ENCODE measurements around the gene CCDC137.
"Not testable (repeated sequence)": the region's sequence is repeated elsewhere in the genome, so short reads cannot be mapped to it uniquely, and the experiment has no call there.

The CCDC137 gene

DNA sequence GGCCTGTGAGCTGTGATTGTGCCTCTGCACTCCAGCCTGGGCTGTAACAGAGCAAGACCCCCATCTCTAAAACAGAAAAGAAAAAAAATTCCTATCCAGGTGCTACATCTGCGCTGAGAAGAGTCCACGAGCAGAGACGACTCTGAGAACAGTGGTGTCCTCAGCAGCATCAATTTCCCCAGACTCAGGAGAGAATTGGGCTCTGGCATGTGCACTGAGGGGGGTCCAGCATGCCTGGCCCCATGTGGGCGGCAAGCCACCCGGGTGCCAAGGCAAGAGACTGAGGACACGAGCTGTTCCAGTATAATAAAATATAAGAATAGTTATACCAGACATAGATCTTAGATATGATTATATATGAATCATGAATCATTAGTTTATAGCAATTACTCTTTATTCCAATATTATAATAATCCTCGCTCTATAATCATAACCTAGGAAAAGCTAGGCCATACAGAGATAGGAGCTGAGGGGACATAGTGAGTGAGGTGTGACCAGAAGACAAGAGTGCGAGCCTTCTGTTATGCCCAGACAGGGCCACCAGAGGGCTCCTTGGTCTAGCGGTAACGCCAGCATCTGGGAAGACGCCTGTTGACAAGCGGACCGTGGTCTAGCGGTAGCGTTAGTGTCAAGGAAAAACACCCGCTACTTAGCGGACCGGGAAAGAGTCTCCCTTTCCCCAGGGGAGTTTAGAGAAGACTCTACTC is 9.1 kb downstream of the CCDC137 start:
- not testable (repeated sequence) for H3K4me3 ChIP-seq (ENCODE audit: low read depth, low read length); DNase-seq (ENCODE audit: low read depth)

DNA sequence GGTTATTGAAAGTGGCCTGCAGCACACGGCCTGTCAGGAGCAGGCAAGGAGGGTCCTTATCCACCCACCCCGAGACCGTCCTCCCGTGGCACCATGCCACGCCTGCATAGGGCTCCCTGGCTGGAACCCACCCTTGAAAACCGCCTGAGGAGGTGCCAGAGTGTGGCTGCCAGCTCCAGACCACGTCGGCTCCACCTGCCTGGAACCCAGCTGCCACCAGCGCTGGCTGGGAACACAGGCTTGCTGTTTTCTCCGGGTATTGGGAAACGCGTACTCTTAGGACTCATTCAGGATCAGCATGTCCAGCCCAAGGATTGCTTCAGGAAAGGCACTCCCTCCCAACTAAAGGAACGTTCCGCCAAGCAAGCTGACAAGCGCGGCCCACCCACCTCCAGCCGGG is 10.4 kb downstream of the CCDC137 start:
- DNase-seq (ENCODE audit: low read depth): no peak
- no peak overlapping the region for H3K4me3 ChIP-seq (ENCODE audit: low read depth, low read length)

DNA sequence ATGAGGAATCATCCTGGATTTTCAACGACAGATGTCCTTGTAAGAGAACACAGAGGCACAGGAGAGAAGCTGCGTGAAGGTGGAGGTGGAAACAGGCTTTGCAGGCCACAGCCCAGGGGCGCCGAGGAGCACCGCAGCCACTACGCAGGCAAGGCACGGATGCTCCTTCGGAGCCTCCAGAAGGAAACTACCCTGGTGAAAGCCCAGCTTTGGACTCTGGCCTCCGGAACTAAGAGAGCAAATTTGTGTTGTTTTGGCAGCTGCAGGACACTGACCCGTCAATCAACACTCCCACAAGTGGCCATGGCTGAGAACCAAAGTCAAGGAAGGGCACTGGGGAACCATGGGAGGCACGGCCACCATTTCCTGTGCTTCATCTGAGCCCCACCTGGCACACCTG is 13.6 kb downstream of the CCDC137 start:
- H3K4me3 ChIP-seq (ENCODE audit: low read depth, low read length): no peak overlapping the region
- DNase-seq (ENCODE audit: low read depth): no peak

DNA sequence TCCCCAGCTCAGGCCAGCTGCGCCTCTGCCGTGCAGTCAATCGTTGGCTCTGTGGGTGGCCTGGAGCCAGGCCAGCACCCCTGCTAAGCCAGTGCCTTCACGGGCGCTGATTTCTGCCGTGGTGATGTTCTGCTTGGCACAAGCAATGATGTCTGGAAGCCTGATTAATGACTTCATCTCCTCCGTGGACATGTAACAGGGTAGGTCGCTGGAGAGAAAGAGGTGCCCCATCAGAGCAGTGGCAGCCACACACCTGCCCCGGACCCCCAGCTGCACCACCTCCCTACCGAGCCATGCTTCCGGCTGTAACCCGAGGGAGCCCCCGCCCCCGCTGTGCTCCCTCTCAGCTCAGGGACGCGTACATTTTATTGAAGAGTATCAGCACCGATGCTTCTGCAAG is 15.1 kb downstream of the CCDC137 start:
- no peak for DNase-seq (ENCODE audit: low read depth)
- H3K4me3 ChIP-seq (ENCODE audit: low read depth, low read length): no peak overlapping the region

DNA sequence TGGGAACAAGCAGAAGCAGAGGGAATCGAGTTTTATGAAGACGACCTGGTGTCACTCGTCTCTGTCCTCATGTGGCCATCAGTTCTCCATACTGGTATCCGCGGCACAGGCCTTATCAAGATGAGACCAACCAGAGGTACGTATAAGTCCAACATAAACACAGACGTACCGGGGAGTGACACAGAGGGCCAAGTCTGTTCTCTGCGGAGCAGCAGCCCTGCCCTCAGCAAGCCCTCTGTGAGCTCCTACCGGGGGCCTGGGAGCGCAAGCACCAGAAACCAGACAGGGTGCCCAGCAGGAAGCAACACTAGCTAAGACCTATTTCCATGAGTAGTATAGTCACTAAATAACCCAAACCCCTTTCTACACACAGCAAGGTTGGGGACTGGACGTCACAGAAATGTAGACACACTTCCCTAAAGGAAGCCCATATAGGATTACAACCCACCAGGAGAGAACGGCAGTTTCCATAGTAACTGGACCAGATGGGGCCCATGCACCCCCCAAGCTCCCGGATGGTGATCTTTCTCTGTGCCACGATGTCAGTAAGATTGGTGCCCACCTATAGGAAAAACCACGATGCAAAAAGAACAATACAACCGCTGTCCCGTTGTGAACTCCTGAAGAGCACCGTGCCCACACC is 16.1 kb downstream of the CCDC137 start:
- DNase-seq (ENCODE audit: low read depth): no peak
- H3K4me3 ChIP-seq (ENCODE audit: low read depth, low read length): peak overlapping the region; percentile 97

DNA sequence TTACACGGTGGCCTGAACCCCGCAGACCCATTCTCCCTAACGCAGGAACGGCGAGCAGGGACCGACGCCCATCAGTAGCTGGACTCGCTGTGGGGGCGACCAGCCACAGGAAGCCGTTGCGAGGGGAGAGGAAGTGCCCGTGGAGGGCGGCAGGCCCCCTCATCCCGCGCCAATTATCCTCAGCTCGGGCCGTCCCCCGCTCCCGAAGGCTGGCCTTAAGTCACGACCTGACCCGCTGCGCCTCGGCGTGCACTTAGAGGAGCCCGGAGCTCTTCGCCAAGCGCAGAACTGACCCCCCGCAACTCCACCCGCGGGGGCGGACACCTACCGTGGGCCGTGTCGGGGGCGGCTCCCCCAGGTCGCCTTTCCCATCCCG is 16.7 kb downstream of the CCDC137 start:
- DNase-seq (ENCODE audit: low read depth): no peak
- peak overlapping the region; percentile 97 for H3K4me3 ChIP-seq (ENCODE audit: low read depth, low read length)

DNA sequence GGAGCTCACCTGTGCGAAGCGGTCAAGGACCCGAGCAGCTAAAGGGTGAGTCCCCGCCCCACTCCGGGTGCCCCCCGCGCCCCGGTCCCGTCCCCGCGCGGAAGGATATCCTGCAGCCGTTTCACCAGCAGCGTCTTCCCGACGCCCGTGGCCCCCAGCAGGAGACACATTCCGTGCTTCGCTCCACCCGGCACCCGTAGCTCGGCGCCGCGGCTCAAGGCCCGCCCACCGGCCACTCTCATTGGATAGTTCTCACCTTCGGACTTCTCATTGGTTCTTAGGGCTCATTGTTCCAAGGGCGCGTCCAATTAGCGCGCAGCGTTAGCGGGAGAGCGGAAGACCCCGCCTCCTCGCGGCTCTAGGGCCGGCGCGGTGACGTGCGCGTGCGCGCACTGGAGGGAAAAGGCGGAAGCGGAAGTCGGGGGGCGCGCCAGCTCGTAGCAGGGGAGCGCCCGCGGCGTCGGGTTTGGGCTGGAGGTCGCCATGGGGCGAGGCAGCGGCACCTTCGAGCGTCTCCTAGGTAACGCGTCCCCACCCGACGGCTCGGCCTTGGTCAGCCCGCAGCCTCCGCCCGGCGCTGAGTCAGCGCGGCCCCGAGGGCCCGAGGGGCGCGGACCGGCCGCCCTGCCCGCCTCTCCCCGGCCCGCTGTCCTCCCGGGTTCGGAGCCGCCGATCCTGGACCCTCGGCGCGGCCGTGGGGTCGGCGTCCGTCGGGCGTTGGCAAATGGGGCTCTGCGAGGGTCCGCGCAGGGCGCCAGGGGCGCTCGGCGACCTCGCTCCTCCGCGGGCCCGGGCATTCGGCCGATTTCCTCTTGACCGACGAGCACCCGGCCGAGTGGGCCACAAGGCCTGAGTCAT is 17.3 kb downstream of the CCDC137 start, which contains the start of the genes ARL16 and HGS:
Gene ARL16, minus strand, starts transcription at position 214 of the 858 bp plus-strand sequence. Its CDS starts 44 bp downstream, at position 170.
Gene HGS, plus strand, starts transcription at position 428 of the 858 bp plus-strand sequence. Its CDS starts 56 bp downstream, at position 484.
- peak within 1 kb of the TSS; percentile 97 for H3K4me3 ChIP-seq (ENCODE audit: low read depth, low read length)
- DNase-seq (ENCODE audit: low read depth): peak; percentile 97

DNA sequence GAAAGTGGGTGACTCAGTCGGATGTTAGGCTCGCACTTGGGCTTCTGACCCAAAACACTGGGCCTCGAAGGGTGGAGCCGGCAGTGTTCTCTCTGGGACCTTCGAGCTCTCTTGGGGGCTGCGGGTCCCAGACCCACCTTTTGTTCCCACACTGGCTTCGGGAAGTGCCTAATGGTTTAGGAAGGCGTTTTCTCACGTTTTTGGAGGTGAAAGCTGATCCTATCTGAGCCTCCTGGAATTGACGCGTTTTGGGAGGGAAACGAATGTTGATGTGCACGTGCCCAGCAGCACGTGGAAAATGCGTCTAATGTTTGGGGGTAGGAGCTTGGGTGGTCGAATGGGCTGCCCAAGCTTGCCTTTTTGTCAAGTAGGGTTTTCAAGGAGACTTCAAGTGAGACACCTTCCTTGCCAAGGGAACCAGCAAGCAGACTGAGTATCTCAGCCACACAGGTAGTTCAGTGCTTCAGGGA is 17.9 kb downstream of the CCDC137 start:
- DNase-seq (ENCODE audit: low read depth): peak; percentile 60
- H3K4me3 ChIP-seq (ENCODE audit: low read depth, low read length): peak overlapping the region; percentile 97

DNA sequence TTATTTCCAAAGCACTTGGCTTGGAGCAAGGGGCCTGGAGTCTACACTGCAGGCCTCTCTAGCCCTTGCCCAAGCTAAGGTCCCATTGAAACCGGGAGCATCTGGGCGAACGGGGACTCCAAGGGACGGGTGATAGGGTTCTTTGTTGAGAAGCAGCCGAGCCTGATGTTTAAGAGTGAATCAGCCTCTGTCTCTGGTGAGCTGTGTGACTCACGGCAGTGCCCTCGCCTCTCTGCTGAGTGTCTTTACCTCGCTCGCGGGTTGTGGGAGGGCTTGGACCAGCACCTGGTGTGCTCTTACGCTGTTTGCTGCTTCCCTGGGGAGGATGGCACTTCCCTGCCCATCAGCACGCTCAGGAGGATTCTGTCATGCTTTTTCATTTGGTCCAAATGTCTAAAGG is 18.6 kb downstream of the CCDC137 start:
- H3K4me3 ChIP-seq (ENCODE audit: low read depth, low read length): peak overlapping the region; percentile 97
- peak; percentile 36 for DNase-seq (ENCODE audit: low read depth)

DNA sequence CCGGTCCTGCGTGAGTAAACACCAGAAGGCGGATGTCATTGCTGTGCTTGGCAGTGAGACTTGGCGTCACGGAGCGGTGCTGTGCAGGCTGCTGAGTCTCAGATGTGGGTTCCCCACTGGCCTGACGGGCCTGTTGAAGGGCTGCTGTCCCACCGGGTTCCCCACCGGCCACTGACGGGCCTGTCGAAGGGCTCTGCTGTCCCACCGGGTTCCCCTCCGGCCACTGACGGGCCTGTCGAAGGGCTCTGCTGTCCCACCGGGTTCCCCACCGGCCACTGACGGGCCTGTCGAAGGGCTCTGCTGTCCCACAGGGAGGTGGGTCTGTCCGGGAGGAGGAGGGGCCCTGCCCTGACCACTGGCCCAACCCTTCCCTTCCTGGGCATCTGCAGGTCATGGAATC is 20.1 kb downstream of the CCDC137 start:
- H3K4me3 ChIP-seq (ENCODE audit: low read depth, low read length): no peak overlapping the region
- no peak for DNase-seq (ENCODE audit: low read depth)

DNA sequence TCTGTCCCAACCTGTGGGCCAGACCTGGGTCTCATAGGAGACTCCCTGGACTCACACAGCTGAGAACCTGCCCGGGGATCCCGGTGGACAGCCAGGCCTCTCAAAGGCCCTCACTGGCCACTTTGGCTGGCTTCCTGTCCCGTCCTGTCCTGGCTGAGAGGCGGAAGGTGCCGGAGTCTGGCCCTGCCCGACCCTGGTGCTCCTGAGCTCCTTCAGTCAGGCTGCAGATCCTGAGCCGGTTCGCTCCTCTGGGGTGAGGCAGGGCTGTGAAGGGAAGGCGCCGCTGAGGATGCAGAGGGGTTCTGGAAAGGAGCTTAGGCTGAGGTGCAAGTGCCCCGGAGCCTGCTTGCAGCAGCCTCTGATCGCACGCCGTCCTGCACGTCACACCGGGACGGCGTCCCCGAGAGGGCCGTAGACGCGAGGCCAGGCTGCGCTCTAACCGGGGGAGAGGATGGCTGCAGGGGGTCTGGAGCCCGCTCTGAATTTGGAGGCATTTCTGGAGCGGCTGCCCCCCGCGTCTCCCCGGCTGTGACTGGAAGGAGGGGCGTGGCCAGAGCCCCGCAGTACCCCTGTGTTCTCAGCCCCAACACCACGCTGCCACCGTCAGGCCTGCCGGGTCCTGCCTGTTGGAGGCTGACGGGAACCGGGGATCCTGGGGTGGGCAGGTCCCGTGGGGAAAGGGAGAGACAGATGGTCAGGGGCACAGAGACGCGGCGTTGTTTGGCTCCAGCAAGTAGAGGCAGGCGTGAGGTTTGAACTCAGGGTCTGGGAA is 21.4 kb downstream of the CCDC137 start:
- no peak overlapping the region for H3K4me3 ChIP-seq (ENCODE audit: low read depth, low read length)
- no peak for DNase-seq (ENCODE audit: low read depth)

DNA sequence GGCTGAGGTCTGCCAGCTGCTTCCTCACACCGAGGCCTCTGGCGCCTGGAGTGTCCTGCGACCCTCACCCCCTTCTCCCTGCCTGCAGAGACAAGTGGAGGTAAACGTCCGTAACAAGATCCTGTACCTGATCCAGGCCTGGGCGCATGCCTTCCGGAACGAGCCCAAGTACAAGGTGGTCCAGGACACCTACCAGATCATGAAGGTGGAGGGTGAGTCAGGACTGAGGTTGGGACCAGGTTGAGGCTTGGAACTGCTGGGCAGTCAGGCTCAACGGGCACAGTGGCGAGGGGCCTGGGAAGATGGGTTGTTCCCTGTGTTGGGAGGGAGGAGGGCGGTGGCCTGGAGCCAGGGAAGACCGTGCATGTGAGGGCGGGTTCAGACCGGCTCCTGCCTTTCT is 22.1 kb downstream of the CCDC137 start:
- no peak for DNase-seq (ENCODE audit: low read depth)

DNA sequence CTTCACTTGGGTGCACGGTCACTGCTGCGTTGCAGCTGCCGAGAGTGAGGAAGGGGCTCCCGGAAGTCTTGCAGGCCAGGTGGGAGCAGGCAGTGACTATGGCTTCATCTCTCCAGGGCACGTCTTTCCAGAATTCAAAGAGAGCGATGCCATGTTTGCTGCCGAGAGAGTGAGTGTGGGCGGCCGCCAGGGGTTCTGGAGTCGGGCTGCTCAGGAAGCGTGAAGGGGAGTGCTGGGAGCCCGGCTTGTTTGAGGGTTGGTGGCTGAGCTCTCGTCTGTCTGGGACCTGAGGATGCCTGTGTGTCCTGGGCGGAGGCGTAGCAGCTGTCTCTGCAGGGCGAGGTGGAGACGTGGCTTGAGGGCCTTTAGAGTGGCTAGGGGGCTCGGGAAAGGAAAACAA is 23.5 kb downstream of the CCDC137 start:
- no peak overlapping the region for H3K4me3 ChIP-seq (ENCODE audit: low read depth, low read length)
- DNase-seq (ENCODE audit: low read depth): no peak

More for the DNA sequence above, 22.1 kb downstream of the CCDC137 start:
- H3K4me3 ChIP-seq (ENCODE audit: low read depth, low read length): no peak overlapping the region

DNA sequence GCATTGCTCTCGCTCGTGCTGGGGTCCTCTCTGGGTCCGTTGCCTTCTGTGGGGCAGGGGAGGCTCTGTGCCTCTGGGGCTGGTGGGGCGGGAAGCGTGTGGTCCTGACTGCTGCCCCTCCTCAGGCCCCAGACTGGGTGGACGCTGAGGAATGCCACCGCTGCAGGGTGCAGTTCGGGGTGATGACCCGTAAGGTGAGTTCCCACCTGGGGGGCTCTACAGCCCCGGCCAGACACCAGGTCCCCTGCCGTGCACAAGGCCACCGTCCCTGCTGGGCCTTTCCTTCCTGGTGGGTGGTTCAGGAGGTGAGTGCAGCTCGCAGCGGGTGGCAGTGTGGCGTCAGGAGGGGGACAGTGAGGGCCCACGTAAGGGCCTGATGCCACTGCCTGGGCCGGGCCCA is 24.0 kb downstream of the CCDC137 start:
- no peak overlapping the region for H3K4me3 ChIP-seq (ENCODE audit: low read depth, low read length)
- DNase-seq (ENCODE audit: low read depth): no peak

DNA sequence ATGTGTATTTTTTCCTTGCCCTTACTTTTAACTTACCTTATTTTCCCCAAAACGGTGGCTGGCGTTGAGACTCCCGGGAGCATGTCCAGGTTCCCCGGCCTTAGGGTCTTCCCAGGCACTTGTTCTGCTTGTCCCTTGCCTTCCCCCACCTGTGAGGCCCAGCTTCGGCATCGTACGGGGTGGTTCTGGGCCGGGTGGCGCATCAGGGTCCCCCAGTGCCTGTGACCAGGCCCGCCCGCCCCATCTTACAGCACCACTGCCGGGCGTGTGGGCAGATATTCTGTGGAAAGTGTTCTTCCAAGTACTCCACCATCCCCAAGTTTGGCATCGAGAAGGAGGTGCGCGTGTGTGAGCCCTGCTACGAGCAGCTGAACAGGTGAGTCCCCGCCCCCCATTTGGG is 24.7 kb downstream of the CCDC137 start:
- DNase-seq (ENCODE audit: low read depth): no peak
- no peak overlapping the region for H3K4me3 ChIP-seq (ENCODE audit: low read depth, low read length)

DNA sequence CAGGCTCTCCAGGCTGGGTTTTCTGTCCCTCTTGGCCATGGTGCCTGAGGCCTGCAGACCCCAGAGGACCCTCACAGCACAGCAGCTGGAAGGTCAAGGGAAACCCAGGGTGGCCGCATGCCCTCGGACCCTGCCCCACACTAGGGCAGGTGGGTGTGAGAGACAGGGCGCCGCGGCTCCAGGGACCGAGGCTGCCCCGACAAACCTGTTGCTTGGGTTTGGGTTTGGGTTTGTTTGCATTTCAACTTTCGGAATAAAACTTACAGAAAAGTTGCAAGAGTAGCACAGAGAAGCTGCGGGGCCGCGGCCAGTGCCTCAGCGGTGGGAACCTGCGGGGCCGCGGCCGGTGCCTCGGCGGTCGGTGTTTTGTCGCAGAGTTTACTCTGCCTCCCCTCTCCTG is 25.1 kb downstream of the CCDC137 start:
- no peak overlapping the region for H3K4me3 ChIP-seq (ENCODE audit: low read depth, low read length)
- DNase-seq (ENCODE audit: low read depth): no peak

DNA sequence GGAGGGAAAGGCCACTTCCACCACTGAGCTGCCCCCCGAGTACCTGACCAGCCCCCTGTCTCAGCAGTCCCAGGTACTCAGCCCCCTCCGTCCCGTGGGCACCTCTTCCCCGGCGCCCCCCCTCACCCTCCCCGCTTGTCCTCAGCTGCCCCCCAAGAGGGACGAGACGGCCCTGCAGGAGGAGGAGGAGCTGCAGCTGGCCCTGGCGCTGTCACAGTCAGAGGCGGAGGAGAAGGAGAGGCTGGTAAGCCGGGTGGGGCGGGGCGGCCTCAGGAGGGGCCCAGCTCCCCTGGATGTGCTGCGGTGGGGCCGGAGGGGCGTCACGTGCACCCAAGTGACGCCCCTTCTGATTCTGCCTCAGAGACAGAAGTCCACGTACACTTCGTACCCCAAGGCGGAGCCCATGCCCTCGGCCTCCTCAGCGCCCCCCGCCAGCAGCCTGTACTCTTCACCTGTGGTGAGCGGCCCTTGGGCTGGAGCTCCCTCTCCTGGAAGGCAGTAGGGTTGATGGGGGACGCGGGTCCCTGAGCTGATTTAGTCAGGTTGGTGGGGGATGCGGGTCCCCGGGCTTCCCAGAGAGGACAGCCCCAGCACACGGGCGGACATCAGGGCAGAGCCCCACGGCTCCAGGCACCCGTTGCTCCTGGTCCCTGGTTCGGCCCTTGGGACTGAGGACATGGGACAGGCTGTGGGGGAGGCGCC is 27.1 kb downstream of the CCDC137 start:
- H3K4me3 ChIP-seq (ENCODE audit: low read depth, low read length): no peak overlapping the region
- no peak for DNase-seq (ENCODE audit: low read depth)

DNA sequence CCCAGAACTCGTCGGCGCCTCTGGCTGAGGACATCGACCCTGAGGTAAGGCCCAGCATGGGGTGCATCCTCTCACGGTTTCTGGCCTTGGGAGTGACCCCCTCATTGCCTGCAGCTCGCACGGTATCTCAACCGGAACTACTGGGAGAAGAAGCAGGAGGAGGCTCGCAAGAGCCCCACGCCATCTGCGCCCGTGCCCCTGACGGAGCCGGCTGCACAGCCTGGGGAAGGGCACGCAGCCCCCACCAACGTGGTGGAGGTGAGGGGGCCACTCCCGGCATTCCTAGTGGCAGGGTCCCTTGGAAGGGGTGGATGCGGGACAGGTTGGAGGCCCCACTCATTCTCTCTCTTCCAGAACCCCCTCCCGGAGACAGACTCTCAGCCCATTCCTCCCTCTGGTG is 28.3 kb downstream of the CCDC137 start:
- DNase-seq (ENCODE audit: low read depth): no peak
- no peak overlapping the region for H3K4me3 ChIP-seq (ENCODE audit: low read depth, low read length)

DNA sequence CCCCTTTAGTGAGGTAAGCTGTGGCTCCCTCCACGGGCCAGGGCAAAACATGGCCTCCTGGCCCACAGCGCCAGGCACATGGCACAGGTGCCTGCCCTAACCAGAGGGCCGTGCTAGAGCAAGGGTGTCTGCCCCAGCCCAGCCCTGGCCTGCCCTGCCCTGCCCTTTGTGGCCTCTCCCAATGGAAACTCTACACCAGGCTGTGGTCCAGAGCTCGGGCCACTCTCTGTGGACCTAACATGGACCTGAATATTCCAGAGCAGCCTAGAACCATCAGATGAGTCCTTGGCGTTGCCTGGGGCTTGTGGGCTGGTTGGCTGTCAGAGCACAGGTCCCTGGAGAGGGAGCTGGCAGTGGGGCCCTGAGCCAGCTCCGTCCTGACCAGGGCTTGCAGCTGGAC is 28.7 kb downstream of the CCDC137 start:
- no peak for DNase-seq (ENCODE audit: low read depth)
- no peak overlapping the region for H3K4me3 ChIP-seq (ENCODE audit: low read depth, low read length)

Measured in skeletal muscle cell (primary cell).